ENCODE measurements around the gene PALLD.

Gene PALLD

DNA sequence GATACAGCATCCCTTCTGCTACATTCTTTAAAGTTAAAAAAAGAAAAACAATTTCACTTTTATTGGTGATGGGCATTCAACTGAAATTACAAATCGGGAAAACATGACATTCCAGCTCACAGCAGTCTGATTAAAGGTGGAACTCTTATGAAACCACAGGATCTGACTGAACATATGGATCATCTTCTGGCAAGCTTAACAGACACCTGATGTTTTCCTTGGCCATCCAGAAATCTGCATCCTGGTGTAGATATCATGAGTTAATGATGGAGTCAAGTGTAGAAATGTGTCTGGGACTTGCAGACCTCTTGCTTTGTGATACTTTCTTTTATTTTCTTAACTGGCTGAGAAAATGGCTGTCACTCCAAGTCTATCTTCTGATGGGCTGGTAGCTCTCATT is 345.3 kb downstream of the PALLD start:
- no peak for DNase-seq (ENCODE audit: low read depth)
- no peak for TF ChIP-seq POLR2A (IDR thresholded peaks at IDR 0.05; ENCODE audit: extremely low read depth, insufficient read length)
- TF ChIP-seq MYC (IDR thresholded peaks at IDR 0.05; ENCODE audit: low read depth, low read length), result no peak
- TF ChIP-seq, protein P1, sequence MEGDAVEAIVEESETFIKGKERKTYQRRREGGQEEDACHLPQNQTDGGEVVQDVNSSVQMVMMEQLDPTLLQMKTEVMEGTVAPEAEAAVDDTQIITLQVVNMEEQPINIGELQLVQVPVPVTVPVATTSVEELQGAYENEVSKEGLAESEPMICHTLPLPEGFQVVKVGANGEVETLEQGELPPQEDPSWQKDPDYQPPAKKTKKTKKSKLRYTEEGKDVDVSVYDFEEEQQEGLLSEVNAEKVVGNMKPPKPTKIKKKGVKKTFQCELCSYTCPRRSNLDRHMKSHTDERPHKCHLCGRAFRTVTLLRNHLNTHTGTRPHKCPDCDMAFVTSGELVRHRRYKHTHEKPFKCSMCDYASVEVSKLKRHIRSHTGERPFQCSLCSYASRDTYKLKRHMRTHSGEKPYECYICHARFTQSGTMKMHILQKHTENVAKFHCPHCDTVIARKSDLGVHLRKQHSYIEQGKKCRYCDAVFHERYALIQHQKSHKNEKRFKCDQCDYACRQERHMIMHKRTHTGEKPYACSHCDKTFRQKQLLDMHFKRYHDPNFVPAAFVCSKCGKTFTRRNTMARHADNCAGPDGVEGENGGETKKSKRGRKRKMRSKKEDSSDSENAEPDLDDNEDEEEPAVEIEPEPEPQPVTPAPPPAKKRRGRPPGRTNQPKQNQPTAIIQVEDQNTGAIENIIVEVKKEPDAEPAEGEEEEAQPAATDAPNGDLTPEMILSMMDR (IDR thresholded peaks at IDR 0.05; ENCODE audit: low read depth, low read length), result no peak
- TF ChIP-seq, protein P2, sequence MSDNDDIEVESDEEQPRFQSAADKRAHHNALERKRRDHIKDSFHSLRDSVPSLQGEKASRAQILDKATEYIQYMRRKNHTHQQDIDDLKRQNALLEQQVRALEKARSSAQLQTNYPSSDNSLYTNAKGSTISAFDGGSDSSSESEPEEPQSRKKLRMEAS (IDR thresholded peaks at IDR 0.05; ENCODE audit: low read depth, low read length), result no peak
- no peak overlapping the region for H3K4me3 ChIP-seq (ENCODE audit: low read depth, low read length)

DNA sequence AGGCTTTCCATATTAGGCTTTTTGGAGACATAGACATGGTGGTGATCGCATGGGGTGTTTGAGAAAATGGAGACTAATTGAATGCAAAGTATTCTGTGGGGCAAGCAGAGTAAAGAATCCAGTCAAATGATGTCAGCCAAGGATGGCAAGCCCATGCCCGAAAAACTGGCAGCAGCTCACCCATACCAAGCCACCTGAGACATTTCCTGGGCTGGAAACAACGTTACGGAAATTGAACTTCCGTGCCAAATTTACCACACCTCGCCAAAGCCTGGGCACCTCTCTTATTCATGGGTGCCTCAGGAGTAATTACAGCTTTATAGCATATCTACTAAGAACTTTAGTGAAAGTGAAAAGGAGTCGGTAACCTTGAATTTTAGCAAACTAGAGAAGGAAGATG is 346.8 kb downstream of the PALLD start:
- TF ChIP-seq POLR2A (IDR thresholded peaks at IDR 0.05; ENCODE audit: extremely low read depth, insufficient read length), result no peak
- TF ChIP-seq MYC (IDR thresholded peaks at IDR 0.05; ENCODE audit: low read depth, low read length), result no peak
- TF ChIP-seq, protein P2 (IDR thresholded peaks at IDR 0.05; ENCODE audit: low read depth, low read length), result no peak
- TF ChIP-seq, protein P1 (IDR thresholded peaks at IDR 0.05; ENCODE audit: low read depth, low read length), result no peak
- no peak overlapping the region for H3K4me3 ChIP-seq (ENCODE audit: low read depth, low read length)
- no peak for DNase-seq (ENCODE audit: low read depth)

DNA sequence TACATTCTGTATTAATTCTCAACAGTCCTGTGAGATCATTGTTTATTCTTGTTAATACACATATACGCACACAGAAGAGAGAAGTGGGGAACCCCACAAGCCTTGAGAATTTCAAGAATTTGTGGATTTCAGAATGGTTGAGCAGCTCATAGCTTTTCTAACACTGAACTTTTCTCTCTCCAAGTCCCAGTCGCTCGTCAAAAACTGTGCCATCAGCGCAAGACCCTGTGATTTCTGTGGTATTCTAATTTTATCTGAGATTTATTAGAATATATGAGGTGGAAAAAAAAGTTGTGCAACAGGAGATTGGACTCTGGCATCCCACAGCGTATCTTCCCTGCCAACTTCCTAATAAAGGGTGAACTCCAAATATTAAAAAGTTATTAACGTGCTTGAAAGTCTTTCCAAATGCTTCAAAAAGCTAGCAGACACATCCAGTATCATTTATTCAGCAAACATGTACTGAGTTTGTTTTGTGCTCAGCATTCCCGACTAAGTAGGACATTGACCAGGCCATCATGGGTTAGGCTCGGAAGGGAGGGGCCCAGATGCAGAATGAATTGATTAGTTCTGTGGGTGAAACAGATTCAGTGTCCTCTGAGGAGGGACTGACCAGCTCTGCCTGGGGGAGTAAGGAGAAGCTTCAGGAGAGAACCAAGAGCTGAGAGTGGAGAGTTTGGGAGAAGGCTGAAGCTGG is 347.6 kb downstream of the PALLD start:
- no peak overlapping the region for H3K4me3 ChIP-seq (ENCODE audit: low read depth, low read length)
- DNase-seq (ENCODE audit: low read depth), result no peak
- TF ChIP-seq, protein P1 (IDR thresholded peaks at IDR 0.05; ENCODE audit: low read depth, low read length), result no peak
- TF ChIP-seq MYC (IDR thresholded peaks at IDR 0.05; ENCODE audit: low read depth, low read length) (no peak), POLR2A (IDR thresholded peaks at IDR 0.05; ENCODE audit: extremely low read depth, insufficient read length) (no peak)
- TF ChIP-seq, protein P2 (IDR thresholded peaks at IDR 0.05; ENCODE audit: low read depth, low read length), result no peak

DNA sequence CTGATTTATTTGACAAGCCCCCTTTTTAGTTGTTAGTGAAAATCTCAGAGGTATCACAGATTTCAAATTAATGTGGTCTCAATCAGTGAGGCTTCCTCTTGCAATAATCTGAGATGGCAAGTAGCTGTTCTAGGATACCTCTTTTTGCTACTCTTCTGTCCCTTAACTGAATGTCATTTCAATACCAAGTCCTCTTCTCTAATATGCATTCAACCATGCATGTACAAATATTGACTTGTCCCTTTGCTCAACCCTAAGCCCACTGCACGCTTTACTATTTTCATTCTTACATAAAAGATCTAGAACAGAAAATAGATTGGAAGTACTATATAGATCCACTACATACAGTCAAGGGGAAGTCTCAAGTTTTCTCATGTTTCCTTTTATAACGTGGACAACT is 349.0 kb downstream of the PALLD start:
- TF ChIP-seq POLR2A (IDR thresholded peaks at IDR 0.05; ENCODE audit: extremely low read depth, insufficient read length), result no peak
- TF ChIP-seq MYC (IDR thresholded peaks at IDR 0.05; ENCODE audit: low read depth, low read length), result no peak
- TF ChIP-seq, protein P2 (IDR thresholded peaks at IDR 0.05; ENCODE audit: low read depth, low read length), result no peak
- TF ChIP-seq, protein P1 (IDR thresholded peaks at IDR 0.05; ENCODE audit: low read depth, low read length), result no peak
- H3K4me3 ChIP-seq (ENCODE audit: low read depth, low read length), result no peak overlapping the region
- DNase-seq (ENCODE audit: low read depth), result no peak

DNA sequence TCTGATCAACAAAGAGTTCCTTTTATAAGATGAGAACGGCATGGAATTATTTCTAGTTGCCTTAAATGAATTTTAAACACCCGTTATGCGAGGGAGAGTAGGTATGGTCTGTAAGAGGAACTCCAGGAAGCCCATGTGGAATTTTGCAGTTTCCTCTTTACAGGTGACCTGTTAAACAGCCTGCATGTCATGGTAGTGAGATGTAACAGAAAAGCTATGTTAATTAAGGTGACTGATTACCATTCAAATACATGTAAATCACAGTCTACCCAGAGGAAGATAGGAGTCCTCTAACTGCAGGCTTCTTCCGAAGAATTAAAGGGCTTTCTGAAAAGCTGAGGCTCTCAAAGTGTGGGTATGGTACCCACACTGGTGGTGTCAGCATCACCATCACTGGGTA is 349.6 kb downstream of the PALLD start:
- DNase-seq (ENCODE audit: low read depth), result no peak
- TF ChIP-seq POLR2A (IDR thresholded peaks at IDR 0.05; ENCODE audit: extremely low read depth, insufficient read length) (no peak), MYC (IDR thresholded peaks at IDR 0.05; ENCODE audit: low read depth, low read length) (no peak)
- TF ChIP-seq, protein P1 (IDR thresholded peaks at IDR 0.05; ENCODE audit: low read depth, low read length), result no peak
- TF ChIP-seq, protein P2 (IDR thresholded peaks at IDR 0.05; ENCODE audit: low read depth, low read length), result no peak
- H3K4me3 ChIP-seq (ENCODE audit: low read depth, low read length), result no peak overlapping the region
